CD4-positive, alpha-beta T cell (primary cell): ENCODE results near the gene CLDN24. TPM values are rescaled to one million over a fixed set of nuclear protein-coding genes. Genes with fewer than 3 reads are reported as not detected.

ENCODE experiments used
- ATAC-seq: fragments of 200-7000 bp; cut with Tn5 transposase; one replicate; pipeline ENCODE4 v1.10.0; 2022; ENCODE audit warnings: mild to moderate bottlenecking; ENCODE audit not compliant: poor library complexity
- CTCF ChIA-PET: fragments of 350-600 bp; sonication (Branson Sonifier 250); formaldehyde crosslinking; loops from one replicate; lab custom pipeline; 2021; ENCODE audit warnings: antibody characterized with exemption, inconsistent platforms; lab: Charles Lee
- POLR2A ChIA-PET: fragments of 350-600 bp; sonication (Branson Sonifier 250); formaldehyde crosslinking; loops from one replicate; lab custom pipeline; 2021; ENCODE audit warnings: antibody characterized with exemption, inconsistent platforms; lab: Charles Lee
- DNase-seq, 14 experiments: peaks; one replicate each; pipeline ENCODE4 v3.0.0-alpha.2; 2013 to 2020; ENCODE audit warnings: mixed read lengths in 2 of 14
- H3K27ac ChIP-seq, 2 donors: one replicate each; pipeline versions ENCODE4 v1.5.1 to v1.7.0; 2013; ENCODE audit warnings: low read length in 2 of 2, low read depth in 1 of 2, mild to moderate bottlenecking in 1 of 2
- H3K27me3 ChIP-seq, 2 experiments: 1 replicate in 1 of 2; 2 replicates in 1 of 2; pipeline versions ENCODE4 v1.6.1 to v1.7.0; 2013; ENCODE audit warnings: low read length in 2 of 2, control low read depth in 1 of 2, mild to moderate bottlenecking in 1 of 2, moderate library complexity in 1 of 2; ENCODE audit not compliant: insufficient read depth in 2 of 2, control insufficient read depth in 1 of 2
- H3K36me3 ChIP-seq: one replicate; pipeline ENCODE4 v1.6.1; 2013; ENCODE audit warnings: low read length, control low read depth; ENCODE audit not compliant: insufficient read depth
- H3K4me1 ChIP-seq: one replicate; pipeline ENCODE4 v1.6.1; 2013; ENCODE audit warnings: low read length, control low read depth; ENCODE audit not compliant: insufficient read depth
- H3K4me3 ChIP-seq: one replicate; pipeline ENCODE4 v1.5.1; 2013; ENCODE audit warnings: mild to moderate bottlenecking, low read length, moderate library complexity
- H3K9me3 ChIP-seq, 2 experiments: 1 replicate in 1 of 2; 2 replicates in 1 of 2; pipeline versions ENCODE4 v1.6.1 to v1.7.0; 2013; ENCODE audit warnings: low read length in 2 of 2, mild to moderate bottlenecking in 2 of 2, control low read depth in 1 of 2, moderate library complexity in 1 of 2; ENCODE audit not compliant: control insufficient read depth in 1 of 2, insufficient read depth in 1 of 2
- H3K27ac Mint-ChIP-seq: one replicate; pipeline ENCODE4 v1.8.0; 2020; ENCODE audit warnings: mixed read lengths
- H3K27me3 Mint-ChIP-seq: one replicate; pipeline ENCODE4 v1.8.0; 2021; ENCODE audit warnings: mixed read lengths
- H3K36me3 Mint-ChIP-seq: one replicate; pipeline ENCODE4 v1.8.0; 2021; ENCODE audit warnings: low read depth, mixed read lengths
- H3K4me1 Mint-ChIP-seq: one replicate; pipeline ENCODE4 v1.8.0; 2021; ENCODE audit warnings: low read depth, mixed read lengths
- H3K4me3 Mint-ChIP-seq: one replicate; pipeline ENCODE4 v1.8.0; 2020; ENCODE audit warnings: mild to moderate bottlenecking, mixed read lengths
- H3K9me3 Mint-ChIP-seq: one replicate; pipeline ENCODE4 v1.8.0; 2020; ENCODE audit warnings: mixed read lengths
- CTCF ChIP-seq: fragments of 200-600 bp; IDR thresholded peaks from one replicate; pipeline ENCODE4 v1.8.0; 2022; ENCODE audit warnings: antibody characterized with exemption, mild to moderate bottlenecking
- intact Hi-C, 2 experiments: fragments of 100-400 bp; cut with DNase I in 1 of 2; cut with micrococcal nuclease in 1 of 2; formaldehyde crosslinking; loops; one replicate each; pipeline versions ENCODE4 v1.15.1 to v1.9.0; 2023 to 2025; cut with DNase I, micrococcal nuclease
- total RNA-seq, 174 experiments: library from RNA in 2 of 174; stranded (reverse) in 2 of 174; gene quantifications; one replicate each; pipeline ENCODE4 v1.2.3 and lab custom pipeline; 2021 to 2026

CLDN24 gene
- total RNA-seq, 2 experiments from 2014 or later, result not detected

GRCh38 chr4:183287309-183287659 lies 34.9 kb downstream of the CLDN24 start:
- H3K27ac ChIP-seq, result no peak overlapping the region
- intact Hi-C loops, result loop anchor here in 1 of 2 experiments (10.0 kb wide), 1 partner anchor 108 kb away; no protein-coding TSS in a partner anchor
- Mint-ChIP-seq H3K27ac (no peak overlapping the region), H3K9me3 (no peaks in the 10 kb centered on the region), H3K27me3 (peaks cover 8% of the 10 kb centered on the region), H3K4me1 (no peaks in the 10 kb centered on the region), H3K36me3 (peaks cover 32% of the 10 kb centered on the region), H3K4me3 (no peak overlapping the region)
- CTCF ChIA-PET, result no interaction called here
- H3K4me3 ChIP-seq, result no peak overlapping the region
- H3K4me1 ChIP-seq, result no peaks in the 10 kb centered on the region
- no peak for TF ChIP-seq CTCF
- no peaks in the 10 kb centered on the region for H3K9me3 ChIP-seq
- H3K36me3 ChIP-seq, result no peaks in the 10 kb centered on the region
- ATAC-seq (no peak), DNase-seq (no peak)
- POLR2A ChIA-PET, result no interaction called here
- H3K27me3 ChIP-seq, result no peaks in the 10 kb centered on the region

GRCh38 chr4:183286590-183287308 lies 35.5 kb downstream of the CLDN24 start:
- DNase-seq, result no peak
- no peaks in the 10 kb centered on the region for H3K4me1 Mint-ChIP-seq
- ATAC-seq, result no peak
- no peak overlapping the region for H3K27ac ChIP-seq
- intact Hi-C loops, result loop anchor here in 1 of 2 experiments (10.0 kb wide), 1 partner anchor 108 kb away; no protein-coding TSS in a partner anchor
- H3K4me1 ChIP-seq, result no peaks in the 10 kb centered on the region
- H3K9me3 Mint-ChIP-seq, result no peaks in the 10 kb centered on the region
- no peak for TF ChIP-seq CTCF
- H3K4me3 Mint-ChIP-seq, result no peak overlapping the region
- H3K4me3 ChIP-seq, result no peak overlapping the region
- no peak overlapping the region for H3K27ac Mint-ChIP-seq
- H3K9me3 ChIP-seq, result no peaks in the 10 kb centered on the region
- peaks cover 12% of the 10 kb centered on the region for H3K27me3 Mint-ChIP-seq
- POLR2A ChIA-PET, result no interaction called here
- H3K36me3 ChIP-seq, result no peaks in the 10 kb centered on the region
- CTCF ChIA-PET, result no interaction called here
- H3K36me3 Mint-ChIP-seq, result peaks cover 37% of the 10 kb centered on the region
- H3K27me3 ChIP-seq, result no peaks in the 10 kb centered on the region

- DNase-seq, result no peak
- Mint-ChIP-seq H3K27ac (no peak overlapping the region), H3K9me3 (no peaks in the 10 kb centered on the region), H3K36me3 (peaks cover 38% of the 10 kb centered on the region), H3K4me3 (no peak overlapping the region), H3K27me3 (peaks cover 12% of the 10 kb centered on the region), H3K4me1 (no peaks in the 10 kb centered on the region)
- TF ChIP-seq CTCF, result no peak
- Histone ChIP-seq H3K27ac (no peak overlapping the region), H3K27me3 (no peaks in the 10 kb centered on the region), H3K4me3 (no peak overlapping the region), H3K9me3 (no peaks in the 10 kb centered on the region), H3K4me1 (no peaks in the 10 kb centered on the region), H3K36me3 (no peaks in the 10 kb centered on the region)
- intact Hi-C loops, result loop anchor here in 1 of 2 experiments (10.0 kb wide), 1 partner anchor 109 kb away; no protein-coding TSS in a partner anchor
- ChIA-PET POLR2A (no interaction called here), CTCF (no interaction called here)
- ATAC-seq, result no peak
These were observed 36.3 kb downstream of the CLDN24 start for GRCh38 chr4:183285886-183286285.
